SK-N-SH treated with all-trans-retinoic acid at 6 μM for 48 hours (cell line): ENCODE measurements around the gene ART1.

Source experiments
- ATAC-seq: fragments of 200-7000 bp; cut with Tn5 transposase; 3 replicates; pipeline ENCODE4 v1.9.1; 2020; ENCODE audit warnings: mild to moderate bottlenecking, moderate library complexity
- BACH2 ChIP-seq: fragments of 250-450 bp; sonication (Bioruptor Pico); IDR thresholded peaks from 2 replicates; pipeline ENCODE4 v1.9.0; 2021; ENCODE audit warnings: mild to moderate bottlenecking, borderline replicate concordance
- CSDC2 ChIP-seq: fragments of 250-450 bp; sonication (Bioruptor Pico); IDR thresholded peaks from 2 replicates; pipeline ENCODE4 v1.5.0; 2020; ENCODE audit warnings: mild to moderate bottlenecking, moderate library complexity
- CSRNP3 ChIP-seq: fragments of 250-450 bp; sonication (Bioruptor Pico); IDR thresholded peaks from 2 replicates; pipeline ENCODE4 v1.5.1; 2021; ENCODE audit warnings: mild to moderate bottlenecking, moderate library complexity
- ESRRG ChIP-seq: fragments of 250-450 bp; sonication (Bioruptor Pico); IDR thresholded peaks from 2 replicates; pipeline ENCODE4 v1.6.1; 2021; ENCODE audit warnings: mild to moderate bottlenecking
- GLIS3 ChIP-seq: fragments of 250-450 bp; sonication (Bioruptor Pico); IDR thresholded peaks from 2 replicates; pipeline ENCODE4 v1.5.0; 2020; ENCODE audit warnings: mild to moderate bottlenecking, moderate library complexity
- ISL1 ChIP-seq: fragments of 250-450 bp; sonication (Bioruptor Pico); IDR thresholded peaks from 2 replicates; pipeline ENCODE4 v2.1.2; 2022; ENCODE audit warnings: mild to moderate bottlenecking, moderate library complexity
- OSR1 ChIP-seq: fragments of 250-450 bp; sonication (Bioruptor Pico); IDR thresholded peaks from 2 replicates; pipeline ENCODE4 v1.8.0; 2022; ENCODE audit warnings: moderate library complexity, mild to moderate bottlenecking, inconsistent platforms
- PATZ1 ChIP-seq: fragments of 250-450 bp; sonication (Bioruptor Pico); IDR thresholded peaks from 2 replicates; pipeline ENCODE4 v1.8.0; 2020; ENCODE audit warnings: mild to moderate bottlenecking, moderate library complexity, borderline replicate concordance
- POU6F1 ChIP-seq: fragments of 250-450 bp; sonication (Bioruptor Pico); IDR thresholded peaks from 2 replicates; pipeline ENCODE4 v1.8.0; 2021; ENCODE audit warnings: low read depth, mild to moderate bottlenecking, moderate library complexity, borderline replicate concordance
- RARB ChIP-seq: fragments of 250-450 bp; sonication (Bioruptor Pico); IDR thresholded peaks from 2 replicates; pipeline ENCODE4 v1.8.0; 2021; ENCODE audit warnings: mild to moderate bottlenecking, moderate library complexity
- TCF4 ChIP-seq: fragments of 250-450 bp; sonication (Bioruptor Pico); IDR thresholded peaks from 2 replicates; pipeline ENCODE4 v1.8.0; 2021; ENCODE audit warnings: mild to moderate bottlenecking, moderate library complexity, borderline replicate concordance
- TOX ChIP-seq: fragments of 250-450 bp; sonication (Bioruptor Pico); IDR thresholded peaks from 2 replicates; pipeline ENCODE4 v1.8.0; 2021; ENCODE audit warnings: mild to moderate bottlenecking, moderate library complexity, borderline replicate concordance
- TSHZ2 ChIP-seq: fragments of 250-450 bp; sonication (Bioruptor Pico); IDR thresholded peaks from 2 replicates; pipeline ENCODE4 v1.5.0; 2020; ENCODE audit warnings: mild to moderate bottlenecking, moderate library complexity
- ZC3H10 ChIP-seq: fragments of 250-450 bp; sonication (Bioruptor Pico); IDR thresholded peaks from 2 replicates; pipeline ENCODE4 v1.5.1; 2021; ENCODE audit warnings: mild to moderate bottlenecking, moderate library complexity
- ZFP30 ChIP-seq: fragments of 450-650 bp; formaldehyde crosslinking; IDR thresholded peaks from 2 replicates; pipeline ENCODE4 v1.5.0; 2022; ENCODE audit warnings: mild to moderate bottlenecking, moderate library complexity
- ZNF565 ChIP-seq: fragments of 450-650 bp; formaldehyde crosslinking; conservative IDR thresholded peaks from 2 replicates; pipeline ENCODE4 v1.5.0; 2020; ENCODE audit warnings: low read depth, mild to moderate bottlenecking, moderate library complexity
- ZNF70 ChIP-seq: fragments of 450-650 bp; formaldehyde crosslinking; IDR thresholded peaks from 2 replicates; pipeline ENCODE4 v1.5.0; 2020; ENCODE audit warnings: mild to moderate bottlenecking, moderate library complexity
- ZNF8 ChIP-seq: fragments of 450-650 bp; formaldehyde crosslinking; IDR thresholded peaks from 2 replicates; pipeline ENCODE4 v1.5.0; 2020; ENCODE audit warnings: mild to moderate bottlenecking, moderate library complexity

The ART1 gene

GRCh38 chr11:3610846-3611245 lies 34.1 kb upstream of the ART1 start:
- no peak for ATAC-seq
- no peak for TF ChIP-seq ESRRG (CRISPR knock-in tag)
- TF ChIP-seq TOX (CRISPR knock-in tag) = no peak
- TF ChIP-seq ZC3H10 (CRISPR knock-in tag) = no peak
- no peak for TF ChIP-seq TCF4 (CRISPR knock-in tag)
- no peak for TF ChIP-seq ISL1 (CRISPR knock-in tag)
- TF ChIP-seq, all 23 proteins: peak for 0

DNA sequence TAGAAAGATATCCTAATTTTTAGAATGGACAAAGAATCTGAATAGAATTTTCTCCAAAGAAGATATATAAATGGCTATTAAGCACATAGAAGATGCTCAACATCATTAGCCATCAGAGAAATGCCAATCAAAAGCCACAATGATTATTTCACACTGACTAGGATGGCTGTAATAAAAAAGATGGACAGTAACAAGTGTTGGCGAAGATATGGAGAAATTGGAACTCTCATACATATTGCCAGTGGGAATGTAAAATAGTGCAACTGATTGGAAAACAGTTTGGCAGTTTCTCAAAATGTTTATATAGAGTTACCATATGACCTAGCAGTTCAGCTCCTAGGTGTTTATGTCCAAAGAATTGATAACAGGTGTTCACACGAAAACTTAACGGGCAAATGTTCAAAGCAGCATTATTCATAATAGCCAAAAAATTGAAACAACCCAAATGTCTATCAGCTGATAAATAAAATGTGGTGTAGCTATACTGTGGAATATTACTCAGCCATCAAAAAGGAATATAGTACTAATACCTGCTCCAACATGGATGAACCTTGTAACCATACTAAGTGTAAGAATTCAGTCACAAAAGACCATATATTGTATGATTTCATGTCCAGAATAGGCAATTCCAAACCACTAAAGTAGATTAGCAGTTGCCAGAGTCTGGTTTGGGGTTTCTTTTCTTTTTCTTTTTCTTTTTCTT lies 32.8 kb upstream of the ART1 start:
- TF ChIP-seq ISL1 (CRISPR knock-in tag) (no peak), PATZ1 (CRISPR knock-in tag) (no peak), ZC3H10 (CRISPR knock-in tag) (no peak), RARB (CRISPR knock-in tag) (no peak), ZFP30 (CRISPR knock-in tag) (no peak), TSHZ2 (no peak), ZNF70 (CRISPR knock-in tag) (no peak), CSDC2 (CRISPR knock-in tag) (no peak)
- TF ChIP-seq, all 23 proteins: peak for 0
- no peak for ATAC-seq

- no peak for ATAC-seq
- TF ChIP-seq OSR1 (CRISPR knock-in tag) (no peak), BACH2 (CRISPR knock-in tag) (no peak), ISL1 (CRISPR knock-in tag) (no peak), CSDC2 (CRISPR knock-in tag) (no peak), ZFP30 (CRISPR knock-in tag) (no peak), CSRNP3 (CRISPR knock-in tag) (no peak), ZNF565 (CRISPR knock-in tag) (no peak)
- TF ChIP-seq, all 23 proteins: peak for 0
Measured at GRCh38 chr11:3613998-3614741, 30.8 kb upstream of the ART1 start.

DNA sequence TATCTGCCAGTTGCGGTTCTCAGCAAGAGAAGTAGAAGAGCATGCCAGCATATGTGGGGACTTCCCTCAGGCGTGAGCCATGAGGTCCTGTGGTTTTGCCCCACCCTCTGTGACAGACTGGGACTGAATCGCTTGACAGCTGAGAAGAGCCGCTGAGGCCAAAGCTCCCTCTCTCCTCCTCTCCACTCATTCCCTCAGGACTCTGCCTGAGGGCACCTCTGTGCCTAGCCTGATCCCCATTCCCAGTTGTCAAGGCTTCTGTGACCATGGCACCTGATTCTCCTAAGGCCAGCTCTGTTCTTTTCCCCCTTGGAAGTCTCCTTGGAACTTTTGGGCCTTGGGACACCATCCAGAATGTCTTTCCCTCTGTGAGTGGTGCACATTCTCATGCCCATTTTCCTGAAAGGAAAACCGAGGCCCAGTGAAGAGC lies 30.2 kb upstream of the ART1 start:
- TF ChIP-seq RARB (CRISPR knock-in tag) (no peak), ZC3H10 (CRISPR knock-in tag) (no peak), ZNF8 (CRISPR knock-in tag) (no peak), ESRRG (CRISPR knock-in tag) (no peak), GLIS3 (no peak), TCF4 (CRISPR knock-in tag) (no peak), TSHZ2 (no peak), BACH2 (CRISPR knock-in tag) (no peak), ZNF565 (CRISPR knock-in tag) (no peak), POU6F1 (CRISPR knock-in tag) (no peak), PATZ1 (CRISPR knock-in tag) (no peak)
- ATAC-seq = no peak
